HT1080 (cell line): ENCODE measurements around the gene MNAT1. TPM values are rescaled to one million over a fixed set of nuclear protein-coding genes. Genes with fewer than 3 reads are reported as not detected.
"Not testable (repeated sequence)": the region's sequence is repeated elsewhere in the genome, so short reads cannot be mapped to it uniquely, and the experiment has no call there.

ENCODE experiments used
- DNase-seq: peaks from one replicate; pipeline ENCODE4 v3.0.0-alpha.2; 2015; ENCODE audit warnings: low read depth
- polyA plus RNA-seq, 2 experiments: library from polyadenylated mRNA; depleted of rRNA; stranded (reverse); fragments of >200 nt; gene quantifications; 2 replicates each; pipeline ENCODE4 v1.2.3, GENCODE V29; 2015
- total RNA-seq: library from RNA; depleted of rRNA; stranded (reverse); fragments of >200 nt; shearing (Covaris generic); gene quantifications from 2 replicates; pipeline ENCODE4 v1.2.3, GENCODE V29; 2014; rRNA removed

The MNAT1 gene
- 66.9 and 75.2 TPM in 2 replicates for total RNA-seq
- polyA plus RNA-seq (2015; cell fraction: cytosol; rRNA removed), result 54.4 and 65.0 TPM in 2 replicates
- polyA plus RNA-seq (2015; cell fraction: nucleus; rRNA removed), result 41.0 and 43.5 TPM in 2 replicates

DNA sequence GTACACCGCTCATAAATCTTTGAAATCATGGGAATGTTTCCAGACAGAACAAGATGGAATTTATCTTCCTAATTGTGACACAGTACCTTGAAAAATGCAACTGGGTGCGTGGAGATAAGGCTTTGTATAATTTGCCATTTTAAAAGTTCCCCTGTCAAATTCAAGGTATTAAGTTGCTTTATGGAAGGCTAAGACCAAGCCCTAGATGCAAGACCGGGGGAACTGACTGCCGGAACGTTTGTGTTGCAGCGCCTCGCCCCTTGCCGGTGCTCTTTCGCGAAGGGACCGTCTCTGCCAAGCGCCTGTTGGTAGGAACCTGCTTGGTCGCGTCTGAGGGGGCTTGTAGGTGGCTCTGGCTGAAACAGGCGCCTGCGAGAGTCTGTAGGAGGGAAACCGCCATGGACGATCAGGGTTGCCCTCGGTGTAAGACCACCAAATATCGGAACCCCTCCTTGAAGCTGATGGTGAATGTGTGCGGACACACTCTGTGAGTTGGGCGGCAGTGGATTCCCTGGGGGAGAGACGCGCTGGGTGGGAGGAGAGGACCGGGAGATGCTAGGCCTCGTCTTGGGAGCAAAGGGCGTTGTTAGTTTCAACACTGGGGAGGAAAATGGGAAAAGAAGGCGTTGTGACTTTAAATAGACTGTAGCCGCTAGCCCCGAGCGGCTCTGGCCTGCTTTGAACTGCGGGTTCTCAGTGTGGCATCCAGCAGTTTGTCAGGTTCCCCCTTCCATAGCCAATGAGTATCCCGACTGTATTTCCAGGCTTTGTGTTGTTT is at the start of gene MNAT1:
TSS of gene MNAT1 (plus strand) at position 297 of the 778 bp plus-strand sequence. CDS start at position 399, 102 bp downstream.
- peak; percentile 76 for DNase-seq

GRCh38 chr14:60686865-60687264 is 47.7 kb upstream of the MNAT1 start:
- no peak for DNase-seq

GRCh38 chr14:60691383-60692113 is 43.0 kb upstream of the MNAT1 start:
- no peak for DNase-seq

DNA sequence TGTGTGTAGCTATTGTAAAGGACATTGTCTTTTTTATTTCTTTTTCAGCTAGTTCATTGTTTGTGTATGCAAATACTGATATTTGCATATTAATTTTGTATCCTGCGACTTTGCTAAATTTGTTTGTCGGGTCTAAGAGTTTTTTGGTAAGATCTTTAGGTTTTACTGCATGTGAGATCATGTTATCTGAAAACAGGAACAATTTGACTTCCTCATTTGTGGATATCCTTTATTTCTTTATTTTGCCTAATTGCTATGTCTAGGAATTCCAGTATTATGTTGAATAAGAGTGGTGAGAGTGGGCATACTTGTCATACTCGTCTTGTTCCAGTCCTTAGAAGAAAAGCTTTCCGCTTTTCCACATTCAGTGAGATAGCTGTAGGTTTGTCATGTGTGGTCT is 39.2 kb upstream of the MNAT1 start:
- no peak for DNase-seq

DNA sequence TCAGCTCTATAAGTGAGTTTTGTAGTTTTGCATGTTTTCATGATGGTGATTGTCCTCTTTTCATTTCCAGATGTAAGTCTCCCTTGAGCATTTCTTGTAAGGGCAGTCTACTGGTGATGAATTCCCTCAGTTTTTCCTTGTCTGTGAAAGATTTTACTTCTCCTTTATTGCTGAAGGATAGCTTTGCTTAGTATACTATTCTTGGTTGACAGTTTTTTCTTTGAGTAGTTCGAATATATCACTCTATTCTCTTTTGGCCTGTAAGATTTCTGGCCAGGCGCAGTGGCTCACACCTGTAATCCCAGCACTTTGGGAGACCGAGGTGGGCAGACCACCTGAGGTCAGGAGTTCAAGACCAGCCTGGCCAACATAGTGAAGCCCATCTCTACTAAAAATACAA is 34.0 kb upstream of the MNAT1 start:
- no peak for DNase-seq

DNA sequence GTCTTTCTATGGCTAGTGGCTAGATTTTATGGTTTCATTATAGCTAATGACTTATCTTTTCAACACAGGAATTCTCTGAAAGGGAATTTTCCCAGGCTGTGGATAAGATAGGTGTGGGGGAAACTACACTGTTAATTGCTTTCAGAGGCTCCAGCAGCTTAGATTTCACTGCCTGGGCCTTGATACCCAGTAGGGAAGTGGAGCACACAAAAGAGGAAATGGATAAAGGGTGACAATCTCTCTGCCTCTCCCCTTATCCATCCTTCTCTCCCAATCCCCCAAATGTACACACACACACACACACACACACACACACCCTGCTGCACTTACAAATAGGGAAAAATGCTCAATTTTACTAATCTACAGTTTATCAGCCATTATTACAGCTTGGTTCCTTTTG is 29.5 kb upstream of the MNAT1 start:
- DNase-seq, result no peak

- DNase-seq, result no peak
Measured at GRCh38 chr14:60707858-60708257, 26.7 kb upstream of the MNAT1 start.

DNA sequence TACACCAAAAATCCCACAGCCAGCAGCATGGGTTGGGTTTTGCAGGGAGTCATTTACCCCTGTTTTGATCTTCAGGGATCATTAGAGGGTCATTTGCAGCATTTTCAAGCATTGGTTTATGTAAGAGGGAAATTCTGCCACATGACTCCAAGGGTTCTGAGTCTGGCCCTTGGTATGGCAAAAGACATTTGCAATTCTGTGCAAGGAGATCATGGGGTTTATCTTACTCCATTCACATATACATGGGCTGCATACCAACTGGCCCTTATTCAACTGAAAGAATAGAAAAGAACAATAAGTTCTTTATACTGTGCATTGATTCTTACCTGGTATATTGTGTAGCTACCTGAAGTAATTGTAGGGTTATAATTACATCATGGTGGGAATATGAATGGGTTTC is 24.1 kb upstream of the MNAT1 start:
- no peak for DNase-seq

- no peak for DNase-seq
Measured at GRCh38 chr14:60713513-60713912, 21.0 kb upstream of the MNAT1 start.

- DNase-seq, result no peak
Measured at GRCh38 chr14:60720391-60720790, 14.2 kb upstream of the MNAT1 start.

DNA sequence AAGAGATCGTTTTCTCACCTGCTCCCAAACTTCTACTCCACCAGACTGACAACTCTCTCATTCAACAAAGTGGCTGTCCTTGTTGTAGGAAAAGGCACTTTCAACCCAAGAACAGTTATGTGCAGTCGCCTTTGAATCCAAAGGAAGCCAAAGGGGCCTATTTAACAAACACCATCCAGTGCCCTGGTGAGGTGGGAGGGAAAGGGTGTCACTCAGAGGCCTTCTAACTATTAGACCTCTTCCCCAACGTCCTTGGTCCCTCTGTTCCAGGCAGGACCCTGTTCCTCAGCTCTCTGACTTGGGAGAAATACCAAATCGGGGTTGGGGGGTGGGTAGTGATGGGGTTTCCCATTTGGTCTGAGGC is 13.6 kb upstream of the MNAT1 start:
- DNase-seq, result no peak

DNA sequence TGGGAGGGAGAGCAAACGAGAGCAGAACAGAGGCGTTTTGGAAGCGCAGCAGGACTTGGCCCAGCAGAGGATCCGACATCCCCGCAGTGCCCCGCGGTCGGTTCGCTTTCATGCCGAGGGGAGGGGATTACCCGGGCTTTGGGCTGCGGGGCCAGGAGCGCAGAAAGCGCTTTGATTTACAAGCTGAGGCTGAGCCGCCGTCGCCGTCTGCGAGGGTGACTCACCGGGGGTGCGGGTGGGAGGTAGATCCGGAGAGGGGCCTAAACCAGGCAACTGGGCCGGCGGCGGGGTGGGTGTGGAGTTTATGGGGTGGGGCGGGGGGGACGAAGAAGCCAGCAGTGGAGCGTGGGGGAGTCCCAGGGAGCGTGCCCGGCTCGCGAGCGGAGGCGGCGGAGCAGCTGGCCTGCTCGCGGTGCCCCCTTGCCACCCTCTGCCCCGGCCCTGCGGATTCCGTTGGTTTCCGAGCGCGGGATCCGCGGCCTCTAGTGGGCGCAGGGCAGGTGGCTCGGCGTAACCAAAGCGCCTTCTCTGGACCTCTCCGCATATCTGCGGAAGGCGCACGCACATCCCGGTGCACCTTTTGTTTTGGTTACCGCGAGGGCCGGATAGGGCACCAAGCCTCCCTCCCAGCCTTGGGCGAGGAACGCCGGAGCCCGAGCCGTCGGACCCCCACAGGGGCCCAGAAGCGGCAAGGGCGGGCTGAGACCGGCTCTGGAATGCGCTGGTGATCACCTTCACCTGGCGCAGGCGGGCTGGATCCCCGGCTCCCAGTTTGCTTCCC is 13.0 kb upstream of the MNAT1 start:
- peak; percentile 60 for DNase-seq

- DNase-seq, result no peak
Measured at GRCh38 chr14:60722107-60722356, 12.5 kb upstream of the MNAT1 start.

DNA sequence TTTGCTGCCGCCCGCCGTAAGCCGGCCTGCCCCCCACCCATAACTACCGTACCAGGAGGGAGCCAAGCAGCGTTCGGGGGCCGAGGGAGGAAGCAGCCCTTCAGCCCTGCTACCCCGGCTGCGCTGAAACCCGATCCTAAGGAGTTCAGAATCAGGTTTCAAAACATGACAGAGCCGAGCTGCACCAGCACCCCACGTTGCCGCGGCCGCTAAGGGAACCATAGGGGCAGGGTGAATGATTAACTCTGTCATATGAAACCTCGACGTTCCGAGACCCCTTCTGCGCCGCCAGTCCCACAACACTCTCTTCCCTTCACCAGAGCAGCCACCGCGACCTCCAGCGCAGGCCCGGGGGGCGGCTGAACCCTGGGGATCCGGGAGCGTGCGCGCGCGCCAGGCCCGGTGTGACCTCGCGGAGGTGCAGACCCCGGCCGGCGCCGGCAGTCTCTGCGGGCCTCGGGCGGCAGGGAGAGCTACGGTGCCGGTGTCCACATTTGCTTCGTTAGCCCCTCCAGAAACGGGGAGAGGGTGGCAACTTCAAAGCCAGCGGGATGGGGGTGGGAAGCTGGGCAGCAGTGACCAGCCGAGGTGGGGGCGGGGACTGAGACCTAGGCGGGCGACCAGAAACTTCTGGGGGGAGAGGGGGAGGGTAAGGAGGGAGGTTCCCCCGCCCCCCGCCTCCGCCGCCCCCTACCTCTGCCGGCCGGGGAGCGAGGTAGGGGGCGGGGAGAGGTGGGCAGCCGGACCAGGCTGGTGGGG is 12.0 kb upstream of the MNAT1 start:
- DNase-seq, result peak; percentile 56

GRCh38 chr14:60723116-60723906 is 11.2 kb upstream of the MNAT1 start:
- peak; percentile 47 for DNase-seq

DNA sequence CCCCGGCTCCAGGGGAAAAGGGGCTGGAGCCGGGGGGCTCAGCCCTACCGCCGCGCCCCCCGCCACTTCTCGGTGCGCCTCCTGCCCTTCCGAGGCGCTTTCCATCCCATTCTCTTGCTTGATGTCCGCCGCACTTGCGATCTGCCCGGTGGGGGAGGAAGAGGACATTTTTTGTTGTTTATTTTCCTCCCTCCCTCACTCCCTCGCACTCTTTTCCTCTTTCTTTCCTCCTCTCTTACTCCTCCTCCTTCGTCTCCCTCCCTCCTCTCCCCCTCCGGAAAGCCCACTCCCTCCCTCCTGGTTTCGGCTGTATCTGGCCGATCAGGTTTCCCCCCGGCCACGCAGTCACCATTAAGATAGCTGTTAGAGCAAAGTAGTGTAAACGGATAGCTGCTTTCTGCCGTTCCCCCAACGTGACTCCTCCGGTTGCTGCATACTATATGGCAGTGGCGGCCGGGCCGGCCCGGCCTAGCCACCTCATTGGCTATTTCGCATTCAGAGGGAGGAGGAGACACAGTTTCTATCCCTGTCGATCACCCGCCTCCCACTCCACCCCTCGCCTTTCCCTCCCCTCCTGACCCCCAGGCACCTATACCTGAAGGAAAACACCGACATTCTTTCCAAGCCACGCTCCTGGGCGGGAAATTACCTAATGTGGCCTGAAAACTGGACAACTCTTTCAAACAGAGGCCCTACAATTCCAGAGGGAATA is 10.5 kb upstream of the MNAT1 start, which contains the start of gene SIX4:
TSS of gene SIX4 (minus strand) at position 445 of the 712 bp plus-strand sequence. CDS start at position 168, 277 bp downstream.
- peak; percentile 84 for DNase-seq

GRCh38 chr14:60731291-60731690 is 3.3 kb upstream of the MNAT1 start:
- not testable (repeated sequence) for DNase-seq

- no peak for DNase-seq
Measured at GRCh38 chr14:60732840-60733483, 1.6 kb upstream of the MNAT1 start.

DNA sequence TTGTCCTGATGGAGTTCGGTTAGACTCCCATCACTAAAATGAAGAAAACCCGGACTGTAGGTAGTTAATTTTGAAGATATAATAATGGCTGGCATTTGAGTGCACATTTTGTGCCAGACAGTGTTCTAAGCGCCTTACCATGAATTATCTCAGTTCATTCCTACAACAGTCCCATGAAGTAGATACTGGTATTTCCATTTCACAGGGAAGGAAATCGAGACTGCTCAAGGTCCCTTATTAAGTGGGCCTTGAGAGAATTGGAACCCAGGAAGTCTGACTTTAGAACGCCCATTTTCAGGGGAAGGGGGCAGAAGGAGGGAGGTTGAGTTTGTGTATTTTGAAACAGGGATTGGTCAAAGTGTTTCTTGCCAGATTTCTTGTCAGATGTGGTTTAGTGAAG is 855 bp downstream of the MNAT1 start:
- DNase-seq, result no peak
